ENCODE measurements around the gene COQ7.

Gene COQ7

DNA sequence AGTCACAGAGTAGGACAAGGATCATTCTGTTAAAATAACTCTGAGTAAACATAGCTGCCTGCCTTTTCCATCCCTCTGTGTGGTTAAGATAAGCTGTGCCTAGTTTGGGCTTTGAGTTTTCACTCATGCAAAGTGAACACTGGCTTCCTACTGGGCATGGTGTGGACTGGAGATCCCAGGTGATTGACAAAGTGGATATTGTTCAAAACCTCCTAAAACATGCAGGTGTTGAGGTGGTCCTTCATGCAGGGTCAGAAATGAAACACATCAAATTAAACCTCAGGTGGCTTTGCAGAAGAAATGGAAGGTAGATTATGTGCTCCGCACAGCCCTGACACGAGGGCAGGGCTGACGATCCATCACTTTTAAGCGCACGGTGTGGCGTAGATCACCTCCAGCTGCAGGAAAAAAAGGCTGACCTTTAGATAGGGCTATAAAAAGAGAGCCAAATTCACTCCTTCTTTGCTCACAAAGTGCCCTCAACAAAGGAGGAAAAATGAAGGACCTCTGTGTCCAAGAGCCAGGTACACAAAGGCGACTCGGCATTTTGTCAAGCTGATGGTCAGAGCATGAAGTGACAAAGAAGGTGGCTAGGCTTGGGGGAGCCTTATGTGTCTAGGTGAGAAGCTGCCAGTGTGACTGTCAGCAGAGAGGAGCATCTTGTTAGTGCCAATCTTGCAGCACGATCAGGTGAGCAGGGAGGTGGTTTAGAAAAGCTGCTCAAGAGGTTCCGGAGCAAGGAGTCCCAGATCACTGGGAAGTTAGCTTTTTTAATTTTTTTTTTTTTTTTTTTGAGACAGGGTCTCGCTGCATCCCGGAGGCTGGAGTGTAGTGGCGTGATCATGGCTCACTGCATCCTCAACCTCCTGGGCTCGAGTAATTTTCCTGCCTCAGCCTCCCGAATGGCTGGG, 26.5 kb downstream of the COQ7 start:
- TF ChIP-seq, protein P1, sequence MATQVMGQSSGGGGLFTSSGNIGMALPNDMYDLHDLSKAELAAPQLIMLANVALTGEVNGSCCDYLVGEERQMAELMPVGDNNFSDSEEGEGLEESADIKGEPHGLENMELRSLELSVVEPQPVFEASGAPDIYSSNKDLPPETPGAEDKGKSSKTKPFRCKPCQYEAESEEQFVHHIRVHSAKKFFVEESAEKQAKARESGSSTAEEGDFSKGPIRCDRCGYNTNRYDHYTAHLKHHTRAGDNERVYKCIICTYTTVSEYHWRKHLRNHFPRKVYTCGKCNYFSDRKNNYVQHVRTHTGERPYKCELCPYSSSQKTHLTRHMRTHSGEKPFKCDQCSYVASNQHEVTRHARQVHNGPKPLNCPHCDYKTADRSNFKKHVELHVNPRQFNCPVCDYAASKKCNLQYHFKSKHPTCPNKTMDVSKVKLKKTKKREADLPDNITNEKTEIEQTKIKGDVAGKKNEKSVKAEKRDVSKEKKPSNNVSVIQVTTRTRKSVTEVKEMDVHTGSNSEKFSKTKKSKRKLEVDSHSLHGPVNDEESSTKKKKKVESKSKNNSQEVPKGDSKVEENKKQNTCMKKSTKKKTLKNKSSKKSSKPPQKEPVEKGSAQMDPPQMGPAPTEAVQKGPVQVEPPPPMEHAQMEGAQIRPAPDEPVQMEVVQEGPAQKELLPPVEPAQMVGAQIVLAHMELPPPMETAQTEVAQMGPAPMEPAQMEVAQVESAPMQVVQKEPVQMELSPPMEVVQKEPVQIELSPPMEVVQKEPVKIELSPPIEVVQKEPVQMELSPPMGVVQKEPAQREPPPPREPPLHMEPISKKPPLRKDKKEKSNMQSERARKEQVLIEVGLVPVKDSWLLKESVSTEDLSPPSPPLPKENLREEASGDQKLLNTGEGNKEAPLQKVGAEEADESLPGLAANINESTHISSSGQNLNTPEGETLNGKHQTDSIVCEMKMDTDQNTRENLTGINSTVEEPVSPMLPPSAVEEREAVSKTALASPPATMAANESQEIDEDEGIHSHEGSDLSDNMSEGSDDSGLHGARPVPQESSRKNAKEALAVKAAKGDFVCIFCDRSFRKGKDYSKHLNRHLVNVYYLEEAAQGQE (IDR thresholded peaks at IDR 0.05; ENCODE audit: insufficient replicate concordance, low read depth) = no peak
- Histone ChIP-seq H3K27me3 (ENCODE audit: insufficient read depth, poor library complexity, severe bottlenecking) (no peaks in the 10 kb centered on the region), H3K4me3 (replicated peaks; ENCODE audit: insufficient read depth, low read length) (no peak overlapping the region), H3K27ac (replicated peaks) (no peak overlapping the region)
- no peak for DNase-seq (ENCODE audit: low read depth in 1 of 2, low spot score in 1 of 2)

DNA sequence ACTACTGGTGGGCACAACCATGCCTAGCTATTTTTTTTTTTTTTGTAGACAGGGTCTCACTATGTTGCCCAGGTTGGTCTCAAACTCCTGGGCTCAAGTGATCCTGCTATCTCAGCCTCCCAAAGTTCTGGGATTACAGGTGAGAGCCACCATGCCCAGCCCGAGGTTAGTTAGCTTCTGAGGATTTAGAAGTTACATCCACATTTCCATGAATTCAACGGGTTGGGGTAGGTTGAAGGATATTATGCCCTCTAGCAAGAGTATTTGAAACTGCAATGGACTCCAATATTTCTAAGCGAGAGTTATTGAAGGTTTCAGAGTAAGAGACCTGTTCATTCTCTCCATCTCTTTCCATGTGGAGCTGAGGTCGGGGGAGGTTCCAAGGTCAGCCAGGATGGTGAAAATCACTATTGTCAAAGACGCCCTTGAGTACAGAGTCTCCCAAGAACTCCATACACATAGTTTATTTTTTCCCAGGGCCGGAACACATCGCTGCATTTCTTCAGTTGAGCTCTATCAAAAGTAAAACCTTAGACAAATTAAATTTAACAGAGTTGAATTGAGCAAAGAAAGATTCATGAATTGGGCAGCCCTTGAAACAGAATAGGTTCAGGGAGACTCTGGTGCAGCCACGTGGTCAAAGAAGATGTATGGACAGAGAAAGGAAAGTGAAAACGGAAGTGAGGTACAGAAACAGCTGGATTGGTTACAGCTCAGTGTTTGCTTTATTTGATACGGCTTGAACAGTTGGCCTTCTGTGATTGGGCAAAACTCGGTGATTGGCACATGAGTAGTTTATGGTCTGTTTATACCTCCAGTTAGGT, 27.3 kb downstream of the COQ7 start:
- Histone ChIP-seq H3K27me3 (ENCODE audit: insufficient read depth, poor library complexity, severe bottlenecking) (no peaks in the 10 kb centered on the region), H3K4me3 (replicated peaks; ENCODE audit: insufficient read depth, low read length) (no peak overlapping the region), H3K27ac (replicated peaks) (no peak overlapping the region)
- TF ChIP-seq GABPA (IDR thresholded peaks at IDR 0.05; ENCODE audit: low read depth) (no peak), SPI1 (IDR thresholded peaks at IDR 0.05; ENCODE audit: borderline replicate concordance, low read depth) (peak; percentile 33; the same call in 1 of the 2 replicates), POLR2AphosphoS5 (IDR thresholded peaks at IDR 0.05; ENCODE audit: low read depth) (no peak)
- TF ChIP-seq, protein P2, sequence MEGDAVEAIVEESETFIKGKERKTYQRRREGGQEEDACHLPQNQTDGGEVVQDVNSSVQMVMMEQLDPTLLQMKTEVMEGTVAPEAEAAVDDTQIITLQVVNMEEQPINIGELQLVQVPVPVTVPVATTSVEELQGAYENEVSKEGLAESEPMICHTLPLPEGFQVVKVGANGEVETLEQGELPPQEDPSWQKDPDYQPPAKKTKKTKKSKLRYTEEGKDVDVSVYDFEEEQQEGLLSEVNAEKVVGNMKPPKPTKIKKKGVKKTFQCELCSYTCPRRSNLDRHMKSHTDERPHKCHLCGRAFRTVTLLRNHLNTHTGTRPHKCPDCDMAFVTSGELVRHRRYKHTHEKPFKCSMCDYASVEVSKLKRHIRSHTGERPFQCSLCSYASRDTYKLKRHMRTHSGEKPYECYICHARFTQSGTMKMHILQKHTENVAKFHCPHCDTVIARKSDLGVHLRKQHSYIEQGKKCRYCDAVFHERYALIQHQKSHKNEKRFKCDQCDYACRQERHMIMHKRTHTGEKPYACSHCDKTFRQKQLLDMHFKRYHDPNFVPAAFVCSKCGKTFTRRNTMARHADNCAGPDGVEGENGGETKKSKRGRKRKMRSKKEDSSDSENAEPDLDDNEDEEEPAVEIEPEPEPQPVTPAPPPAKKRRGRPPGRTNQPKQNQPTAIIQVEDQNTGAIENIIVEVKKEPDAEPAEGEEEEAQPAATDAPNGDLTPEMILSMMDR (IDR thresholded peaks at IDR 0.05; ENCODE audit: insufficient read depth, low read length) = no peak
- TF ChIP-seq, protein P1 (IDR thresholded peaks at IDR 0.05; ENCODE audit: insufficient replicate concordance, low read depth) = no peak
- no peak for DNase-seq (ENCODE audit: low read depth in 1 of 2, low spot score in 1 of 2)

DNA sequence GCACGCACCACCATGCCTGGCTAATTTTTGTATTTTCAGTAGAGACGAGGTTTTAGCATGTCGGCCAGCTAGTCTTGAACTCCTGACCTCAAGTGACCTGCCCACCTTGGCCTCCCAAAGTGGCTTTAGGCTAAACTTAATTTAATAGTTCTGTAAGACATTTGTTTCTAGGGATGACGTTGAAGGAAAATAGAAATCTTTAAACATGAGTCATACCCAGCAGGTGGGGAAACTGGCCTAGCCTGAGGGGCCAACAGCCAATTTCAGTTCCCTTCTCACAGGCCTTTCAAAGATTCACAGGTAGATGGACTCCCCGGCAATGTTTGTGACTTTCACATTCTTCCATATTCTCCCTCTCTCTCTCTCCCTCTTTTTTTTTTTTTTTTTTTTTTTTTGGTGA, 28.2 kb downstream of the COQ7 start:
- Histone ChIP-seq H3K27me3 (ENCODE audit: insufficient read depth, poor library complexity, severe bottlenecking) (no peaks in the 10 kb centered on the region), H3K27ac (replicated peaks) (no peak overlapping the region), H3K4me3 (replicated peaks; ENCODE audit: insufficient read depth, low read length) (no peak overlapping the region)
- DNase-seq (ENCODE audit: low read depth in 1 of 2, low spot score in 1 of 2) = no peak
- TF ChIP-seq, protein P1 (IDR thresholded peaks at IDR 0.05; ENCODE audit: insufficient replicate concordance, low read depth) = no peak
- TF ChIP-seq GABPA (IDR thresholded peaks at IDR 0.05; ENCODE audit: low read depth) (no peak), SPI1 (IDR thresholded peaks at IDR 0.05; ENCODE audit: borderline replicate concordance, low read depth) (no peak), POLR2AphosphoS5 (IDR thresholded peaks at IDR 0.05; ENCODE audit: low read depth) (no peak)
- TF ChIP-seq, protein P2 (IDR thresholded peaks at IDR 0.05; ENCODE audit: insufficient read depth, low read length) = no peak

Data from HL-60 (cell line).